ENCODE measurements around the gene MRS2.

DNA sequence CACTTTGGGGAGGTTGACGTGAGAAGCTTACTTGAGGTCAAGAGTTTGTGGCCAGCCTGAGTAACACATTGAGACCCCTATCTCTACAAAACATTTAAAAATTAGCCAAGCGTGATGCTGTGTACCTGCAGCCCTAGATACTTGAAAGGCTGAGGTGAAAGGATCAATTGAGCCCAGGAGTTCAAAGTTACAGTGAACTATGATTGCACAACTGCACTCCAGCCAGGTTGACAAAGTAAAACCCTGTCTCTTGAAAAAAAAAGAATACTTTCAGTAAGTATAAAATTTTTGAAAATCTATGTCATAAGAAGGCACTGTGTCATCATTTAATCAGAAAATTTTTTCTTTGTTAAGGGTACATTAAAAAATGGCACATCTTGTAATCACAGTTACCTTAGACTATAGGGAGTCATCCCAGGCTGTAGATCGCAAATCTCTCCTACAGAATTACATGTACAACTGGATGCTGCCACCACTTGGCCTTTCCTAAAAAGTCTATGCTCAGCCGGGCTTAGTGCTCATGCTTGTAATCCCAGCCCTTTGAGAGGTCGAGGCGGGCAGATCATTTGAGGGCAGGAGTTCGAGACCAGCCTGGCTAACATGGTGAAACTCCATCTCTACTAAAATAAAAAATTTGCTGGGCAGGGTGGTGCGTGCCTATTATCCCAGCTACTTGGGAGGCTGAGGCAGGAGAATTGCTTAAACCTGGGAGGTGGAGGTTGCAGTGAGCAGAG is 17.0 kb upstream of the MRS2 start:
- TF ChIP-seq ZNF70 (CRISPR knock-in tag; IDR thresholded peaks at IDR 0.05) (no peak), ZNF565 (CRISPR knock-in tag; conservative IDR thresholded peaks at IDR 0.05; ENCODE audit: low read depth) (no peak), ZFP3 (CRISPR knock-in tag; IDR thresholded peaks at IDR 0.05) (no peak), ISL1 (CRISPR knock-in tag; IDR thresholded peaks at IDR 0.05) (no peak), OSR1 (CRISPR knock-in tag; IDR thresholded peaks at IDR 0.05) (no peak), SNAI2 (CRISPR knock-in tag; IDR thresholded peaks at IDR 0.05) (no peak), ARNTL (CRISPR knock-in tag; IDR thresholded peaks at IDR 0.05; ENCODE audit: borderline replicate concordance, low read depth) (no peak), ESRRG (CRISPR knock-in tag; IDR thresholded peaks at IDR 0.05) (no peak), ZNF8 (CRISPR knock-in tag; IDR thresholded peaks at IDR 0.05) (no peak), BACH2 (CRISPR knock-in tag; IDR thresholded peaks at IDR 0.05; ENCODE audit: borderline replicate concordance) (no peak)
- TF ChIP-seq, protein P1, sequence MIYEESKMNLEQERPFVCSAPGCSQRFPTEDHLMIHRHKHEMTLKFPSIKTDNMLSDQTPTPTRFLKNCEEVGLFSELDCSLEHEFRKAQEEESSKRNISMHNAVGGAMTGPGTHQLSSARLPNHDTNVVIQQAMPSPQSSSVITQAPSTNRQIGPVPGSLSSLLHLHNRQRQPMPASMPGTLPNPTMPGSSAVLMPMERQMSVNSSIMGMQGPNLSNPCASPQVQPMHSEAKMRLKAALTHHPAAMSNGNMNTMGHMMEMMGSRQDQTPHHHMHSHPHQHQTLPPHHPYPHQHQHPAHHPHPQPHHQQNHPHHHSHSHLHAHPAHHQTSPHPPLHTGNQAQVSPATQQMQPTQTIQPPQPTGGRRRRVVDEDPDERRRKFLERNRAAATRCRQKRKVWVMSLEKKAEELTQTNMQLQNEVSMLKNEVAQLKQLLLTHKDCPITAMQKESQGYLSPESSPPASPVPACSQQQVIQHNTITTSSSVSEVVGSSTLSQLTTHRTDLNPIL (CRISPR knock-in tag; IDR thresholded peaks at IDR 0.05; ENCODE audit: low read depth): no peak
- TF ChIP-seq, protein P2, sequence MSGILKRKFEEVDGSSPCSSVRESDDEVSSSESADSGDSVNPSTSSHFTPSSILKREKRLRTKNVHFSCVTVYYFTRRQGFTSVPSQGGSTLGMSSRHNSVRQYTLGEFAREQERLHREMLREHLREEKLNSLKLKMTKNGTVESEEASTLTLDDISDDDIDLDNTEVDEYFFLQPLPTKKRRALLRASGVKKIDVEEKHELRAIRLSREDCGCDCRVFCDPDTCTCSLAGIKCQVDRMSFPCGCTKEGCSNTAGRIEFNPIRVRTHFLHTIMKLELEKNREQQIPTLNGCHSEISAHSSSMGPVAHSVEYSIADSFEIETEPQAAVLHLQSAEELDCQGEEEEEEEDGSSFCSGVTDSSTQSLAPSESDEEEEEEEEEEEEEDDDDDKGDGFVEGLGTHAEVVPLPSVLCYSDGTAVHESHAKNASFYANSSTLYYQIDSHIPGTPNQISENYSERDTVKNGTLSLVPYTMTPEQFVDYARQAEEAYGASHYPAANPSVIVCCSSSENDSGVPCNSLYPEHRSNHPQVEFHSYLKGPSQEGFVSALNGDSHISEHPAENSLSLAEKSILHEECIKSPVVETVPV (CRISPR knock-in tag; IDR thresholded peaks at IDR 0.05): no peak
- TF ChIP-seq, protein P3, sequence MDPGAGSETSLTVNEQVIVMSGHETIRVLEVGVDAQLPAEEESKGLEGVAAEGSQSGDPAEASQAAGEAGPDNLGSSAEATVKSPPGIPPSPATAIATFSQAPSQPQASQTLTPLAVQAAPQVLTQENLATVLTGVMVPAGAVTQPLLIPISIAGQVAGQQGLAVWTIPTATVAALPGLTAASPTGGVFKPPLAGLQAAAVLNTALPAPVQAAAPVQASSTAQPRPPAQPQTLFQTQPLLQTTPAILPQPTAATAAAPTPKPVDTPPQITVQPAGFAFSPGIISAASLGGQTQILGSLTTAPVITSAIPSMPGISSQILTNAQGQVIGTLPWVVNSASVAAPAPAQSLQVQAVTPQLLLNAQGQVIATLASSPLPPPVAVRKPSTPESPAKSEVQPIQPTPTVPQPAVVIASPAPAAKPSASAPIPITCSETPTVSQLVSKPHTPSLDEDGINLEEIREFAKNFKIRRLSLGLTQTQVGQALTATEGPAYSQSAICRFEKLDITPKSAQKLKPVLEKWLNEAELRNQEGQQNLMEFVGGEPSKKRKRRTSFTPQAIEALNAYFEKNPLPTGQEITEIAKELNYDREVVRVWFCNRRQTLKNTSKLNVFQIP (CRISPR knock-in tag; IDR thresholded peaks at IDR 0.05; ENCODE audit: borderline replicate concordance, low read depth): no peak

Measured in SK-N-SH treated with all-trans-retinoic acid at 6 μM for 48 hours (cell line).